Adrenal gland (tissue), 5 donors: Measurements from ENCODE around the gene ATP4A.

Experiments used
- POLR2A ChIP-seq, 2 donors: fragments of 450-650 bp; IDR thresholded peaks; one replicate each; pipeline ENCODE4 v1.6.1; 2017; ENCODE audit warnings: antibody characterized with exemption in 2 of 2, mild to moderate bottlenecking in 2 of 2, moderate library complexity in 1 of 2
- TF ChIP-seq, protein P1 (sequence below), 6 experiments: fragments of 450-650 bp in 4 of 6; fragments of 200-600 bp in 2 of 6; sonication (generic) in 1 of 6; IDR thresholded peaks; 1 replicate in 5 of 6; 2 replicates in 1 of 6; pipeline versions ENCODE4 v1.5.1 to v1.8.0; 2016 to 2021; ENCODE audit warnings: antibody characterized with exemption in 6 of 6, mild to moderate bottlenecking in 2 of 6, moderate library complexity in 1 of 6
- donor health status: DM: no; HTN: no; CAD: no.

DNA sequence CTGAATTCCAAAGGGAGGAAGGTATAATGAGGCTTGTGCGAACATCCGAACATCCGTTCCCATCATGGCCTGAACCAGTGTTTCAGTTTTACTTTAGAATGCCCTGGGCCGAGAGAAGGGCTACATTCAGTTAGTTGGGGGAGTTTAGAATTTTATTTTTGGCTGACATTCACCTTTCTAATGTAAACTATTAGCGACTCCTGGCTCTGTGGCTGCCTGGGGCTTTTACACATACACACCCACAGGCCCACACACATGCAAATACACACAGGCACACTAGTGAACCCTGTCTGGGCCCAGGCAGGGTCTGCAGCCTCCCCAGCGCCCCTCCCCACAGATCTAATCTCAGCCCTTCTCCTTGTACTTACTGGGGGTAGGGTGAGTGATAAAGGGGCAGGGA, 24.1 kb downstream of the ATP4A start:
- no peak for TF ChIP-seq POLR2A (IDR thresholded peaks at IDR 0.05)
- TF ChIP-seq, protein P1, sequence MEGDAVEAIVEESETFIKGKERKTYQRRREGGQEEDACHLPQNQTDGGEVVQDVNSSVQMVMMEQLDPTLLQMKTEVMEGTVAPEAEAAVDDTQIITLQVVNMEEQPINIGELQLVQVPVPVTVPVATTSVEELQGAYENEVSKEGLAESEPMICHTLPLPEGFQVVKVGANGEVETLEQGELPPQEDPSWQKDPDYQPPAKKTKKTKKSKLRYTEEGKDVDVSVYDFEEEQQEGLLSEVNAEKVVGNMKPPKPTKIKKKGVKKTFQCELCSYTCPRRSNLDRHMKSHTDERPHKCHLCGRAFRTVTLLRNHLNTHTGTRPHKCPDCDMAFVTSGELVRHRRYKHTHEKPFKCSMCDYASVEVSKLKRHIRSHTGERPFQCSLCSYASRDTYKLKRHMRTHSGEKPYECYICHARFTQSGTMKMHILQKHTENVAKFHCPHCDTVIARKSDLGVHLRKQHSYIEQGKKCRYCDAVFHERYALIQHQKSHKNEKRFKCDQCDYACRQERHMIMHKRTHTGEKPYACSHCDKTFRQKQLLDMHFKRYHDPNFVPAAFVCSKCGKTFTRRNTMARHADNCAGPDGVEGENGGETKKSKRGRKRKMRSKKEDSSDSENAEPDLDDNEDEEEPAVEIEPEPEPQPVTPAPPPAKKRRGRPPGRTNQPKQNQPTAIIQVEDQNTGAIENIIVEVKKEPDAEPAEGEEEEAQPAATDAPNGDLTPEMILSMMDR (IDR thresholded peaks at IDR 0.05), result no peak
